Central memory CD8-positive, alpha-beta T cell (primary cell): Measurements from ENCODE around the gene BSPRY.

Experiments
- ATAC-seq: fragments of 150-1000 bp; cut with Tn5 transposase; replicated peaks from 2 replicates; pipeline ENCODE4 v1.10.0; 2022; ENCODE audit warnings: mild to moderate bottlenecking, moderate FRiP score, moderate number of reproducible peaks; ENCODE audit not compliant: poor library complexity, severe bottlenecking; ENCODE audit errors: extremely low read depth
- DNase-seq, 2 donors: peaks; one replicate each; pipeline ENCODE4 v3.0.0; 2021; ENCODE audit warnings: low spot score in 2 of 2
- H3K27ac Mint-ChIP-seq: one replicate; pipeline ENCODE4 v1.8.0; 2022; ENCODE audit warnings: low read depth, mild to moderate bottlenecking, moderate library complexity, mixed read lengths
- H3K27me3 Mint-ChIP-seq: one replicate; pipeline ENCODE4 v1.8.0; 2022; ENCODE audit warnings: mixed read lengths
- H3K36me3 Mint-ChIP-seq: one replicate; pipeline ENCODE4 v1.8.0; 2022; ENCODE audit warnings: mild to moderate bottlenecking, moderate library complexity, mixed read lengths; ENCODE audit not compliant: insufficient read depth
- H3K4me1 Mint-ChIP-seq: one replicate; pipeline ENCODE4 v1.8.0; 2022; ENCODE audit warnings: mixed read lengths
- H3K4me3 Mint-ChIP-seq: one replicate; pipeline ENCODE4 v1.8.0; 2022; ENCODE audit warnings: mild to moderate bottlenecking, moderate library complexity, mixed read lengths
- H3K9me3 Mint-ChIP-seq: one replicate; pipeline ENCODE4 v1.8.0; 2022; ENCODE audit warnings: mixed read lengths

BSPRY gene

GRCh38 chr9:113345671-113346070 lies 3.7 kb upstream of the BSPRY start:
- Mint-ChIP-seq H3K4me3 (no peak overlapping the region), H3K9me3 (no peaks in the 10 kb centered on the region), H3K27me3 (peaks cover 18% of the 10 kb centered on the region), H3K36me3 (peaks cover 4% of the 10 kb centered on the region), H3K4me1 (peaks cover 11% of the 10 kb centered on the region), H3K27ac (no peak overlapping the region)
- no peak for ATAC-seq
- DNase-seq, result no peak

DNA sequence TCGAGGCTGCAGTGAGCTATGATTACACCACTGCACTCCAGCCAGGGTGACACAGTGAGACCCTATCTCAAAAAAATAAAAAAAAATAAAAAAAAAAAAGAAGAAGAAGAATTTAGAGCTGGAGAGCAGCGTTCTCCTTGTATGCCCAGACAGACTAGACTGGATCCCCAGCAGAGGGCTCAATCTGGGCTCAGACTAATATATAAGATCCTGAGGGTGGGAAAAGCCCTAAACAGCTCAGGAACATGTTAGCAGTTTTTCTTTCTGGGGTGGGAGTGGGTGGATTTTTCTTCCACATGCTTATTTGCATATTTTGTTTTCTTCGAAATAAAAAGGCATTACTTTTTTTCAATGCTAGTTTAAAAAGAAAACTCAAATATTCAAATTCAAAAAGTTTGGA lies 904 bp upstream of the BSPRY start:
- peaks cover 5% of the 10 kb centered on the region for H3K36me3 Mint-ChIP-seq
- no peaks in the 10 kb centered on the region for H3K9me3 Mint-ChIP-seq
- H3K4me1 Mint-ChIP-seq, result peaks cover 18% of the 10 kb centered on the region
- ATAC-seq, result no peak
- no peak overlapping the region for H3K27ac Mint-ChIP-seq
- peaks cover 42% of the 10 kb centered on the region for H3K27me3 Mint-ChIP-seq
- no peak for DNase-seq
- no peak overlapping the region for H3K4me3 Mint-ChIP-seq

DNA sequence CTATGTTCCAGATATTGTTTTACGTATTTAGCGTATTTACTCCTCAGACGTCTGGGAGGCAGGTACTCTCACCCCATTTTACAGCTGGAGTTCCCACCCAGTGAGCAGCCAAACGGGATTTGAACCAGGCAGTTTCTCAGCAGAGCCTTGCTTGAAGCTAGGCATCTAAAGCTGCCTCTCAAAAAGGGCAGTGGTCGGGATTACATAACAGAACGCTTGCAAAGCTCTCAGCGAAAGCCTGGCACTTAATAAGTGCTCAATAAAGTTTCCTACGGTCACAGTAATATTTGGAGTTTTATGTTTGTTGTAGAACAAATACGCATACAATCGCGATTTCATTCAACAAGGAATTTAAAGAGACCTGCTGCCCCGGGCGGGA lies 286 bp upstream of the BSPRY start:
- no peak for ATAC-seq
- peak overlapping the region; percentile 72 for H3K4me3 Mint-ChIP-seq
- peaks cover 5% of the 10 kb centered on the region for H3K36me3 Mint-ChIP-seq
- peaks cover 42% of the 10 kb centered on the region for H3K27me3 Mint-ChIP-seq
- H3K4me1 Mint-ChIP-seq, result peaks cover 18% of the 10 kb centered on the region
- no peak overlapping the region for H3K27ac Mint-ChIP-seq
- no peak for DNase-seq
- H3K9me3 Mint-ChIP-seq, result no peaks in the 10 kb centered on the region

GRCh38 chr9:113350107-113350661 lies 843 bp downstream of the BSPRY start:
- DNase-seq, result no peak
- peak overlapping the region; percentile 82 for H3K4me3 Mint-ChIP-seq
- peaks cover 42% of the 10 kb centered on the region for H3K27me3 Mint-ChIP-seq

GRCh38 chr9:113350937-113351336 lies 1.6 kb downstream of the BSPRY start:
- Mint-ChIP-seq H3K27me3 (peaks cover 42% of the 10 kb centered on the region), H3K27ac (no peak overlapping the region), H3K9me3 (no peaks in the 10 kb centered on the region), H3K4me3 (peak overlapping the region; percentile 82), H3K36me3 (peaks cover 5% of the 10 kb centered on the region), H3K4me1 (peaks cover 18% of the 10 kb centered on the region)
- DNase-seq (no peak), ATAC-seq (peak; percentile 57)

More at GRCh38 chr9:113350107-113350661, 843 bp downstream of the BSPRY start:
- Mint-ChIP-seq H3K36me3 (peaks cover 5% of the 10 kb centered on the region), H3K4me1 (peaks cover 18% of the 10 kb centered on the region), H3K9me3 (no peaks in the 10 kb centered on the region), H3K27ac (no peak overlapping the region)
- peak; percentile 21 for ATAC-seq

DNA sequence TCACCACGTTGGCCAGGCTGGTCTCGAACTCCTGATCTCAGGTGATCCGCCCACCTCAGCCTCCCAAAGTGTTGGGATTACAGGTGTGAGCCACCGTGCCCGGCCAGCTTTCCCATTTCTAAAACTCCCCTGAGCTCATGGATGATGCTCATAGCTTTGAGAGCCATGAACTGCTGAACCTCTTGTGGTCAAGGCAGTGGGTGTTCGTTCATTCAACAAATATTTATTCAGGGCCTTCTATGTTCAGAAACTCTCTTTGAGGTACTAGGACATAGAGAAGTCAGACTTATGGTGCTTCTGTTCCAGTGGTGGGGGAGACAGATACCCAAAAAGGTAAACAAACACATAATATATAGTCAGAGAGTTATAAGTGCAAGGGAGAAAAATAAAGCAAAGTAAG lies 2.7 kb downstream of the BSPRY start:
- Mint-ChIP-seq H3K27ac (no peak overlapping the region), H3K4me1 (peaks cover 18% of the 10 kb centered on the region), H3K9me3 (no peaks in the 10 kb centered on the region), H3K4me3 (no peak overlapping the region), H3K36me3 (peaks cover 5% of the 10 kb centered on the region), H3K27me3 (peaks cover 42% of the 10 kb centered on the region)
- no peak for ATAC-seq
- DNase-seq, result no peak

- Mint-ChIP-seq H3K27ac (no peak overlapping the region), H3K36me3 (peaks cover 5% of the 10 kb centered on the region), H3K4me3 (no peak overlapping the region), H3K4me1 (peaks cover 18% of the 10 kb centered on the region), H3K27me3 (peaks cover 39% of the 10 kb centered on the region), H3K9me3 (no peaks in the 10 kb centered on the region)
- ATAC-seq (no peak), DNase-seq (no peak)
These were observed 3.1 kb downstream of the BSPRY start for GRCh38 chr9:113352411-113352810.

DNA sequence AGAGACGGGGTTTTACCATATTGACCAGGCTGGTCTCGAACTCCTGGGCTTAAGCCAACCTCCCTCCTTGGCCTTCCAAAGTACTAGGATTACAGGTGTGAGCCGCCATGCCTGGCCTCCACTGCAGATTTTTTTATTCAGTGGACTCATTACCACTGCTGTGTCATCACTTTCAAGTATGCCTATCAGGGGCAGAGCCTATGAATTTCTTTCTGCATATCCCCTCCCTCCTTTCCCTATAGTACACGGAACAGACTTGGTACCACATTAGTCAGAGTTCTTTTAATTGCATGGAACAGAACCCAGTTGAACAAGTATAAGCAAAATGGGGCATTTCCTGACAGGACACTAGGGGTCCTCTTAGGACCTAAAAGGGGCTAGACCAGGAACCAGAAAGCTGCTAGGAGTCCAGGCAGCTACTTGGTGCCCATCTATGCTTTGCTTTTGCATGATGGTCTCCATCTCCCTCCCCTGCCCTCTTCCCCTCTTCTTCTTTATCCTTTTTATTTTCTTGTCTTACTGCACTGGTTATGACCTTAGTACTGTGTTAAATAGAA lies 5.8 kb downstream of the BSPRY start:
- ATAC-seq (no peak), DNase-seq (no peak)
- Mint-ChIP-seq H3K36me3 (peaks cover 5% of the 10 kb centered on the region), H3K27me3 (peaks cover 30% of the 10 kb centered on the region), H3K9me3 (no peaks in the 10 kb centered on the region), H3K4me3 (no peak overlapping the region), H3K4me1 (peaks cover 14% of the 10 kb centered on the region), H3K27ac (no peak overlapping the region)

GRCh38 chr9:113356686-113357292 lies 7.4 kb downstream of the BSPRY start:
- Mint-ChIP-seq H3K36me3 (no peaks in the 10 kb centered on the region), H3K4me1 (no peaks in the 10 kb centered on the region), H3K27me3 (peaks cover 14% of the 10 kb centered on the region), H3K9me3 (no peaks in the 10 kb centered on the region), H3K27ac (no peak overlapping the region), H3K4me3 (no peak overlapping the region)
- DNase-seq (no peak), ATAC-seq (no peak)

DNA sequence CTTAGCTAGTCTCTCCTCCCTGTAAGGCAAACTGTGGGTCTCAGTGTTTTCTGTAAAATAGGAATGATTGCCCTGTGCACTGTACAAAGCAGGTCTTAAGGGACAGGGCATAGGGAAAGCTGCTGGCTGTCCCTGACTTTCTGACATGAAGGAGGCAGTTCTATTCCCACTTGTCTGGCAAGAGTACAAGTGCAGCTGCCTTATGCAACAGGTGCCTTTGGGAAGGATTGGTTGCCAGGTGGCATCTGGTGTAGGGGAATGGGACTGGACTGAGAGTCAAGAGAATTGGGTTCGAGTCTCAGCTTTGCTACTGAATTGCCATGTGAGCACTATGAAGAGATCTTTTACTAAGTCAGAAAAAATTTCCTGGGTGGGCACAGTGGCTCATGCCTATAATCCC lies 10.0 kb downstream of the BSPRY start:
- Mint-ChIP-seq H3K27ac (no peak overlapping the region), H3K27me3 (no peaks in the 10 kb centered on the region), H3K4me1 (no peaks in the 10 kb centered on the region), H3K9me3 (no peaks in the 10 kb centered on the region), H3K36me3 (no peaks in the 10 kb centered on the region), H3K4me3 (no peak overlapping the region)
- DNase-seq (no peak), ATAC-seq (no peak)

- no peak overlapping the region for H3K4me3 Mint-ChIP-seq
- ATAC-seq, result no peak
- H3K9me3 Mint-ChIP-seq, result no peaks in the 10 kb centered on the region
- H3K4me1 Mint-ChIP-seq, result no peaks in the 10 kb centered on the region
- no peak overlapping the region for H3K27ac Mint-ChIP-seq
- no peaks in the 10 kb centered on the region for H3K36me3 Mint-ChIP-seq
- no peak for DNase-seq
- no peaks in the 10 kb centered on the region for H3K27me3 Mint-ChIP-seq
These were observed 11.0 kb downstream of the BSPRY start for GRCh38 chr9:113360242-113360842.

GRCh38 chr9:113361304-113362018 lies 12.1 kb downstream of the BSPRY start:
- Mint-ChIP-seq H3K27ac (no peak overlapping the region), H3K4me3 (no peak overlapping the region), H3K27me3 (no peaks in the 10 kb centered on the region), H3K36me3 (no peaks in the 10 kb centered on the region), H3K9me3 (no peaks in the 10 kb centered on the region), H3K4me1 (no peaks in the 10 kb centered on the region)
- ATAC-seq (no peak), DNase-seq (no peak)
